ENCODE measurements around the gene CAMTA1. TPM values are rescaled to one million over a fixed set of nuclear protein-coding genes. Genes with fewer than 3 reads are reported as not detected.
"Not testable (repeated sequence)": the region's sequence is repeated elsewhere in the genome, so short reads cannot be mapped to it uniquely, and the experiment has no call there.

The CAMTA1 gene
- total RNA-seq, 6 experiments from 2014 or later, result 78.1 to 96.6 (median 86.1) TPM

- H3K27me3 Mint-ChIP-seq (ENCODE audit: insufficient read depth), result peaks cover 14% of the 10 kb centered on the region
- peaks cover 13% of the 10 kb centered on the region; the same call in 1 of the 2 replicates for H3K36me3 Mint-ChIP-seq (ENCODE audit: low read depth)
- DNase-seq, result no peak
- peaks cover 24% of the 10 kb centered on the region for H3K4me1 Mint-ChIP-seq (ENCODE audit: low read depth)
- TF ChIP-seq CTCF (IDR thresholded peaks at IDR 0.05), result no peak
- H3K9me3 Mint-ChIP-seq, result peaks cover 17% of the 10 kb centered on the region
- no peak overlapping the region for H3K4me3 Mint-ChIP-seq
- no peak overlapping the region for H3K27ac Mint-ChIP-seq
Observed at GRCh38 chr1:7329868-7330615, 544.8 kb downstream of the CAMTA1 start.

GRCh38 chr1:7330726-7331125, 545.5 kb downstream of the CAMTA1 start:
- H3K27ac Mint-ChIP-seq, H3K4me3 Mint-ChIP-seq, DNase-seq: not testable (repeated sequence)
- Mint-ChIP-seq H3K36me3 (ENCODE audit: low read depth) (peaks cover 13% of the 10 kb centered on the region; the same call in 1 of the 2 replicates), H3K4me1 (ENCODE audit: low read depth) (peaks cover 31% of the 10 kb centered on the region), H3K9me3 (peaks cover 17% of the 10 kb centered on the region), H3K27me3 (ENCODE audit: insufficient read depth) (peaks cover 14% of the 10 kb centered on the region)

GRCh38 chr1:7331926-7332535, 546.8 kb downstream of the CAMTA1 start:
- no peak for TF ChIP-seq CTCF (IDR thresholded peaks at IDR 0.05)
- H3K4me3 Mint-ChIP-seq, result no peak overlapping the region
- no peak overlapping the region for H3K27ac Mint-ChIP-seq
- peaks cover 5% of the 10 kb centered on the region; the same call in 1 of the 2 replicates for H3K36me3 Mint-ChIP-seq (ENCODE audit: low read depth)
- no peak for DNase-seq
- H3K27me3 Mint-ChIP-seq (ENCODE audit: insufficient read depth), result peaks cover 4% of the 10 kb centered on the region
- H3K4me1 Mint-ChIP-seq (ENCODE audit: low read depth), result peaks cover 32% of the 10 kb centered on the region
- peaks cover 13% of the 10 kb centered on the region for H3K9me3 Mint-ChIP-seq

GRCh38 chr1:7333094-7333493, 547.8 kb downstream of the CAMTA1 start:
- peaks cover 5% of the 10 kb centered on the region; the same call in 1 of the 2 replicates for H3K36me3 Mint-ChIP-seq (ENCODE audit: low read depth)

GRCh38 chr1:7333620-7334019, 548.4 kb downstream of the CAMTA1 start:
- Mint-ChIP-seq H3K27me3 (ENCODE audit: insufficient read depth) (peaks cover 2% of the 10 kb centered on the region), H3K4me3 (no peak overlapping the region), H3K36me3 (ENCODE audit: low read depth) (peaks cover 2% of the 10 kb centered on the region; the same call in 1 of the 2 replicates), H3K9me3 (peaks cover 2% of the 10 kb centered on the region), H3K27ac (no peak overlapping the region), H3K4me1 (ENCODE audit: low read depth) (peaks cover 32% of the 10 kb centered on the region)
- no peak for TF ChIP-seq CTCF (IDR thresholded peaks at IDR 0.05)
- no peak for DNase-seq

More at GRCh38 chr1:7333094-7333493, 547.8 kb downstream of the CAMTA1 start:
- H3K9me3 Mint-ChIP-seq, result peaks cover 5% of the 10 kb centered on the region
- H3K27ac Mint-ChIP-seq, result no peak overlapping the region
- H3K4me1 Mint-ChIP-seq (ENCODE audit: low read depth), result peaks cover 32% of the 10 kb centered on the region
- peaks cover 2% of the 10 kb centered on the region for H3K27me3 Mint-ChIP-seq (ENCODE audit: insufficient read depth)
- DNase-seq, result no peak
- no peak overlapping the region for H3K4me3 Mint-ChIP-seq
- no peak for TF ChIP-seq CTCF (IDR thresholded peaks at IDR 0.05)

GRCh38 chr1:7334475-7335035, 549.3 kb downstream of the CAMTA1 start:
- Mint-ChIP-seq H3K4me1 (ENCODE audit: low read depth) (peaks cover 32% of the 10 kb centered on the region), H3K4me3 (peak overlapping the region; percentile 5; the same call in 1 of the 2 replicates), H3K9me3 (no peaks in the 10 kb centered on the region), H3K27me3 (ENCODE audit: insufficient read depth) (peaks cover 2% of the 10 kb centered on the region), H3K27ac (peak overlapping the region; percentile 38), H3K36me3 (ENCODE audit: low read depth) (no peaks in the 10 kb centered on the region)
- peak; percentile 49 for DNase-seq
- no peak for TF ChIP-seq CTCF (IDR thresholded peaks at IDR 0.05)
